Measurements from ENCODE around the gene BCAT1. TPM values are rescaled to one million over a fixed set of nuclear protein-coding genes. Genes with fewer than 3 reads are reported as not detected.
"Not testable (repeated sequence)": the region's sequence is repeated elsewhere in the genome, so short reads cannot be mapped to it uniquely, and the experiment has no call there.

BCAT1 gene
- total RNA-seq, 2 donors from 2014 or later: 3.4 to 13.1 TPM

- H3K4me3 ChIP-seq: no peak overlapping the region
- H3K27me3 ChIP-seq: no peaks in the 10 kb centered on the region
- no peaks in the 10 kb centered on the region for H3K36me3 ChIP-seq
- no peaks in the 10 kb centered on the region for H3K9me3 ChIP-seq
- DNase-seq (ENCODE audit: low spot score): no peak
- H3K4me1 ChIP-seq: no peaks in the 10 kb centered on the region
- no peak overlapping the region for H3K27ac ChIP-seq
- TF ChIP-seq CTCF (IDR thresholded peaks at IDR 0.05): no peak
Measured at GRCh38 chr12:24911271-24911791, 37.6 kb downstream of the BCAT1 start.

GRCh38 chr12:24910192-24910591 lies 38.7 kb downstream of the BCAT1 start:
- not testable (repeated sequence) for H3K27me3 ChIP-seq; H3K36me3 ChIP-seq; H3K9me3 ChIP-seq; H3K4me3 ChIP-seq; DNase-seq (ENCODE audit: low spot score); H3K4me1 ChIP-seq; H3K27ac ChIP-seq

GRCh38 chr12:24909667-24910066 lies 39.2 kb downstream of the BCAT1 start:
- no peaks in the 10 kb centered on the region for H3K9me3 ChIP-seq
- no peaks in the 10 kb centered on the region for H3K27me3 ChIP-seq
- no peaks in the 10 kb centered on the region for H3K4me1 ChIP-seq
- TF ChIP-seq CTCF (IDR thresholded peaks at IDR 0.05): no peak
- H3K36me3 ChIP-seq: no peaks in the 10 kb centered on the region
- no peak overlapping the region for H3K4me3 ChIP-seq
- DNase-seq (ENCODE audit: low spot score): peak; percentile 76
- H3K27ac ChIP-seq: no peak overlapping the region

GRCh38 chr12:24907464-24907863 lies 41.4 kb downstream of the BCAT1 start:
- no peak for DNase-seq (ENCODE audit: low spot score)
- no peaks in the 10 kb centered on the region for H3K36me3 ChIP-seq
- H3K27me3 ChIP-seq: no peaks in the 10 kb centered on the region
- H3K4me3 ChIP-seq: no peak overlapping the region
- H3K9me3 ChIP-seq: no peaks in the 10 kb centered on the region
- no peak overlapping the region for H3K27ac ChIP-seq
- peaks cover 0 to 12% of the 10 kb centered on the region in 2 donors for H3K4me1 ChIP-seq
- TF ChIP-seq CTCF (IDR thresholded peaks at IDR 0.05): no peak

GRCh38 chr12:24906141-24906540 lies 42.8 kb downstream of the BCAT1 start:
- no peak for TF ChIP-seq CTCF (IDR thresholded peaks at IDR 0.05)
- H3K9me3 ChIP-seq: no peaks in the 10 kb centered on the region
- H3K36me3 ChIP-seq: no peaks in the 10 kb centered on the region
- no peaks in the 10 kb centered on the region for H3K27me3 ChIP-seq
- no peak overlapping the region for H3K4me3 ChIP-seq
- peaks cover 0 to 20% of the 10 kb centered on the region in 2 donors for H3K4me1 ChIP-seq
- no peak overlapping the region for H3K27ac ChIP-seq
- no peak for DNase-seq (ENCODE audit: low spot score)

GRCh38 chr12:24905431-24905830 lies 43.5 kb downstream of the BCAT1 start:
- H3K4me1 ChIP-seq: peaks cover 0 to 20% of the 10 kb centered on the region in 2 donors
- H3K36me3 ChIP-seq: no peaks in the 10 kb centered on the region
- H3K27ac ChIP-seq: no peak overlapping the region
- no peaks in the 10 kb centered on the region for H3K9me3 ChIP-seq
- TF ChIP-seq CTCF (IDR thresholded peaks at IDR 0.05): no peak
- no peak for DNase-seq (ENCODE audit: low spot score)
- H3K27me3 ChIP-seq: no peaks in the 10 kb centered on the region
- no peak overlapping the region for H3K4me3 ChIP-seq

Measured in right atrium auricular region (tissue), 2 donors.